Measurements from ENCODE around the gene PBX3. TPM values are rescaled to one million over a fixed set of nuclear protein-coding genes. Genes with fewer than 3 reads are reported as not detected.

PBX3 gene
- total RNA-seq, 2 donors from 2014 or later = 37.5 to 46.1 TPM

- Histone ChIP-seq H3K4me3 (ENCODE audit: low read length) (no peak overlapping the region), H3K36me3 (ENCODE audit: control insufficient read depth, insufficient read depth, low read length) (peaks cover 4% of the 10 kb centered on the region), H3K4me1 (ENCODE audit: control insufficient read depth, insufficient read depth, low read length) (peaks cover 27% of the 10 kb centered on the region), H3K27ac (ENCODE audit: low read depth, low read length) (no peak overlapping the region), H3K27me3 (ENCODE audit: control insufficient read depth, insufficient read depth, low read length, poor library complexity, severe bottlenecking) (no peaks in the 10 kb centered on the region), H3K9me3 (ENCODE audit: control insufficient read depth, low read length) (no peaks in the 10 kb centered on the region), H3K9ac (ENCODE audit: extremely low read depth, low read length, poor library complexity, severe bottlenecking) (no peak overlapping the region)
- DNase-seq = no peak
- H3K9me3 Mint-ChIP-seq = no peaks in the 10 kb centered on the region
- H3K27me3 Mint-ChIP-seq (ENCODE audit: insufficient read depth) = no peaks in the 10 kb centered on the region
- WGBS, 2 experiments (ENCODE audit: insufficient coverage in 1 of 2, insufficient read length in 1 of 2) = 88% methylated on average over 3 to 4 of the region's 4 CpGs
- peaks cover 58% of the 10 kb centered on the region for H3K4me1 Mint-ChIP-seq
- no peak for TF ChIP-seq CTCF (conservative IDR thresholded peaks at IDR 0.05)
- no peak overlapping the region for H3K4me3 Mint-ChIP-seq
- no peak overlapping the region for H3K27ac Mint-ChIP-seq
- H3K36me3 Mint-ChIP-seq (ENCODE audit: low read depth) = no peaks in the 10 kb centered on the region
Measured at GRCh38 chr9:125756518-125756917, 9.3 kb downstream of the PBX3 start.

- H3K27ac ChIP-seq (ENCODE audit: low read depth, low read length) = no peak overlapping the region
- H3K27ac Mint-ChIP-seq = no peak overlapping the region
- peaks cover 20% of the 10 kb centered on the region for H3K4me1 ChIP-seq (ENCODE audit: control insufficient read depth, insufficient read depth, low read length)
- no peaks in the 10 kb centered on the region for H3K9me3 Mint-ChIP-seq
- no peaks in the 10 kb centered on the region for H3K27me3 Mint-ChIP-seq (ENCODE audit: insufficient read depth)
- H3K4me1 Mint-ChIP-seq = peaks cover 47% of the 10 kb centered on the region
- H3K4me3 Mint-ChIP-seq = no peak overlapping the region
- no peak overlapping the region for H3K4me3 ChIP-seq (ENCODE audit: low read length)
- no peak for TF ChIP-seq CTCF (conservative IDR thresholded peaks at IDR 0.05)
- 72 to 77% methylated on average over 1 of the region's 1 CpG for WGBS, 2 experiments (ENCODE audit: insufficient coverage in 1 of 2, insufficient read length in 1 of 2)
- no peaks in the 10 kb centered on the region for H3K36me3 Mint-ChIP-seq (ENCODE audit: low read depth)
- no peak overlapping the region for H3K9ac ChIP-seq (ENCODE audit: extremely low read depth, low read length, poor library complexity, severe bottlenecking)
- H3K36me3 ChIP-seq (ENCODE audit: control insufficient read depth, insufficient read depth, low read length) = peaks cover 4% of the 10 kb centered on the region
- no peaks in the 10 kb centered on the region for H3K27me3 ChIP-seq (ENCODE audit: control insufficient read depth, insufficient read depth, low read length, poor library complexity, severe bottlenecking)
- H3K9me3 ChIP-seq (ENCODE audit: control insufficient read depth, low read length) = no peaks in the 10 kb centered on the region
- no peak for DNase-seq
Measured at GRCh38 chr9:125757834-125758233, 10.7 kb downstream of the PBX3 start.

- H3K4me3 Mint-ChIP-seq = peak overlapping the region; percentile 29
- H3K27ac Mint-ChIP-seq = peak overlapping the region; percentile 75
- no peaks in the 10 kb centered on the region for H3K36me3 Mint-ChIP-seq (ENCODE audit: low read depth)
- peak; percentile 50 for DNase-seq
- H3K36me3 ChIP-seq (ENCODE audit: control insufficient read depth, insufficient read depth, low read length) = peaks cover 4% of the 10 kb centered on the region
- H3K4me1 ChIP-seq (ENCODE audit: control insufficient read depth, insufficient read depth, low read length) = peaks cover 23% of the 10 kb centered on the region
- peak overlapping the region; percentile 68 for H3K4me3 ChIP-seq (ENCODE audit: low read length)
- no peaks in the 10 kb centered on the region for H3K27me3 Mint-ChIP-seq (ENCODE audit: insufficient read depth)
- H3K9me3 ChIP-seq (ENCODE audit: control insufficient read depth, low read length) = no peaks in the 10 kb centered on the region
- no peak for TF ChIP-seq CTCF (conservative IDR thresholded peaks at IDR 0.05)
- 35 to 67% methylated on average over 5 to 6 of the region's 6 CpGs for WGBS, 2 experiments (ENCODE audit: insufficient coverage in 1 of 2, insufficient read length in 1 of 2)
- no peaks in the 10 kb centered on the region for H3K9me3 Mint-ChIP-seq
- peak overlapping the region; percentile 39 for H3K27ac ChIP-seq (ENCODE audit: low read depth, low read length)
- H3K4me1 Mint-ChIP-seq = peaks cover 51% of the 10 kb centered on the region
- H3K27me3 ChIP-seq (ENCODE audit: control insufficient read depth, insufficient read depth, low read length, poor library complexity, severe bottlenecking) = no peaks in the 10 kb centered on the region
- H3K9ac ChIP-seq (ENCODE audit: extremely low read depth, low read length, poor library complexity, severe bottlenecking) = no peak overlapping the region
Measured at GRCh38 chr9:125758986-125759763, 12.0 kb downstream of the PBX3 start.
